PC-3 (cell line): ENCODE results near the gene CERT1. TPM values are rescaled to one million over a fixed set of nuclear protein-coding genes. Genes with fewer than 3 reads are reported as not detected.

Source experiments
- ATAC-seq: fragments of 200-7000 bp; cut with Tn5 transposase; 2 replicates; pipeline ENCODE4 v1.9.1; 2020; ENCODE audit warnings: mild to moderate bottlenecking, moderate library complexity
- BruUV-seq: library from RNA; stranded (reverse); fragments of 400-500 nt; replicated peaks from 2 replicates; lab custom pipeline; 2021; lab: Mats Ljungman, UMichigan
- CTCF ChIA-PET: fragments of 300-600 bp; sonication (Branson Sonifier 250); formaldehyde crosslinking; loops from one replicate; lab custom pipeline; 2022; ENCODE audit warnings: antibody characterized with exemption; lab: Charles Lee
- POLR2A ChIA-PET: fragments of 300-600 bp; sonication (Branson Sonifier 250); formaldehyde crosslinking; loops from one replicate; lab custom pipeline; 2022; ENCODE audit warnings: antibody characterized with exemption; ENCODE audit not compliant: unreplicated experiment; lab: Charles Lee
- DNase-seq: peaks from one replicate; pipeline ENCODE4 v3.0.0-alpha.2; 2015
- H2AFZ ChIP-seq: fragments of 300-600 bp; sonication (generic); 2 replicates; pipeline ENCODE4 v1.6.0; 2016; ENCODE audit warnings: antibody characterized with exemption, low read length
- H3F3A ChIP-seq: fragments of 300-600 bp; sonication (generic); one replicate; pipeline ENCODE4 v1.6.0; 2017; ENCODE audit warnings: antibody characterized with exemption, low read length, control low read depth, mild to moderate bottlenecking; ENCODE audit not compliant: unreplicated experiment
- H3K27ac ChIP-seq: fragments of 300-600 bp; sonication (generic); 2 replicates; pipeline ENCODE4 v1.5.1; 2016; ENCODE audit warnings: mild to moderate bottlenecking, low read length
- H3K27me3 ChIP-seq: fragments of 300-600 bp; sonication (generic); 2 replicates; pipeline ENCODE4 v1.6.1; 2016; ENCODE audit warnings: low read length, mixed read lengths
- H3K36me3 ChIP-seq: fragments of 300-600 bp; sonication (generic); 2 replicates; pipeline ENCODE4 v1.6.1; 2016; ENCODE audit warnings: low read depth, mixed run types, low read length, mixed read lengths
- H3K4me1 ChIP-seq: fragments of 300-600 bp; sonication (generic); 2 replicates; pipeline ENCODE4 v1.5.1; 2016; ENCODE audit warnings: low read length; ENCODE audit not compliant: insufficient read depth
- H3K4me2 ChIP-seq: fragments of 300-600 bp; sonication (generic); 2 replicates; pipeline ENCODE4 v1.6.0; 2016; ENCODE audit warnings: low read length
- H3K4me3 ChIP-seq: fragments of 300-600 bp; sonication (generic); 2 replicates; pipeline ENCODE4 v1.5.1; 2016; ENCODE audit warnings: mild to moderate bottlenecking, low read length, mixed read lengths
- H3K79me2 ChIP-seq: fragments of 300-600 bp; sonication (generic); 2 replicates; pipeline ENCODE4 v1.6.1; 2017; ENCODE audit warnings: low read length, mixed read lengths
- H3K9ac ChIP-seq: fragments of 300-600 bp; sonication (generic); 2 replicates; pipeline ENCODE4 v1.6.0; 2016; ENCODE audit warnings: mild to moderate bottlenecking, low read length
- H3K9me2 ChIP-seq: fragments of 300-600 bp; sonication (generic); replicated peaks from 2 replicates; pipeline ENCODE4 v1.6.1; 2016; ENCODE audit warnings: mixed run types, low read length, mixed read lengths
- H3K9me3 ChIP-seq: fragments of 300-600 bp; sonication (generic); 2 replicates; pipeline ENCODE4 v1.6.1; 2016; ENCODE audit warnings: low read length, mixed read lengths
- H4K20me1 ChIP-seq: fragments of 300-600 bp; sonication (generic); 2 replicates; pipeline ENCODE4 v1.6.1; 2016; ENCODE audit warnings: low read length, mixed read lengths
- CTCF ChIP-seq: fragments of 300-600 bp; sonication (generic); conservative IDR thresholded peaks from 2 replicates; pipeline ENCODE4 v1.5.1; 2017; ENCODE audit warnings: antibody characterized with exemption, low read depth, mild to moderate bottlenecking, low read length
- EZH2 ChIP-seq: fragments of 300-600 bp; sonication (generic); IDR thresholded peaks from one replicate; pipeline ENCODE4 v1.6.1; 2017; ENCODE audit warnings: antibody characterized with exemption, mild to moderate bottlenecking, low read length; ENCODE audit not compliant: unreplicated experiment
- EZH2phosphoT487 ChIP-seq: fragments of 300-600 bp; sonication (generic); IDR thresholded peaks from 2 replicates; pipeline ENCODE4 v1.6.1; 2018; ENCODE audit warnings: mild to moderate bottlenecking, antibody characterized with exemption, low read length, borderline replicate concordance
- intact Hi-C: fragments of 100-400 bp; cut with micrococcal nuclease; formaldehyde crosslinking; loops from 2 replicates; pipeline ENCODE4 v1.9.0; 2023
- total RNA-seq: library from RNA; depleted of rRNA; stranded (reverse); fragments of >200 nt; gene quantifications from 2 replicates; pipeline ENCODE4 v1.2.3, GENCODE V29; 2014

CERT1 gene
- total RNA-seq, 1 experiment from 2014 or later, result 5.6 TPM

GRCh38 chr5:75361310-75361709 is 150.1 kb downstream of the CERT1 start:
- Histone ChIP-seq H3F3A (no peaks in the 10 kb centered on the region), H3K9me3 (no peaks in the 10 kb centered on the region), H3K79me2 (no peaks in the 10 kb centered on the region), H4K20me1 (no peaks in the 10 kb centered on the region), H3K9ac (no peak overlapping the region), H3K36me3 (peaks cover 40% of the 10 kb centered on the region), H2AFZ (no peak overlapping the region), H3K4me3 (no peak overlapping the region), H3K27me3 (no peaks in the 10 kb centered on the region), H3K27ac (no peak overlapping the region), H3K4me2 (no peak overlapping the region), H3K9me2 (no peaks in the 10 kb centered on the region), H3K4me1 (no peaks in the 10 kb centered on the region)
- DNase-seq (no peak), ATAC-seq (no peak)
- CTCF ChIA-PET, result no interaction called here
- BruUV-seq, result no TSS peak
- POLR2A ChIA-PET, result no interaction called here
- intact Hi-C loops, result no loop called here
- TF ChIP-seq EZH2 (no peak), CTCF (no peak), EZH2phosphoT487 (no peak)

GRCh38 chr5:75358117-75358516 is 153.3 kb downstream of the CERT1 start:
- H3K27ac ChIP-seq, result no peak overlapping the region
- TF ChIP-seq EZH2phosphoT487 (no peak), CTCF (no peak), EZH2 (no peak)
- H2AFZ ChIP-seq, result no peak overlapping the region
- H3K79me2 ChIP-seq, result no peaks in the 10 kb centered on the region
- H3K4me2 ChIP-seq, result no peak overlapping the region
- no peak overlapping the region for H3K4me3 ChIP-seq
- intact Hi-C loops, result no loop called here
- ATAC-seq (no peak), DNase-seq (no peak)
- ChIA-PET CTCF (no interaction called here), POLR2A (no interaction called here)
- no peak overlapping the region for H3K9ac ChIP-seq
- peaks cover 41% of the 10 kb centered on the region for H3K36me3 ChIP-seq
- H3K27me3 ChIP-seq, result no peaks in the 10 kb centered on the region
- no TSS peak for BruUV-seq
- no peaks in the 10 kb centered on the region for H3F3A ChIP-seq
- no peaks in the 10 kb centered on the region for H3K9me2 ChIP-seq
- no peaks in the 10 kb centered on the region for H3K4me1 ChIP-seq
- H3K9me3 ChIP-seq, result no peaks in the 10 kb centered on the region
- no peaks in the 10 kb centered on the region for H4K20me1 ChIP-seq

GRCh38 chr5:75356719-75357118 is 154.7 kb downstream of the CERT1 start:
- H3K9me2 ChIP-seq, result no peaks in the 10 kb centered on the region
- H3K27me3 ChIP-seq, result no peaks in the 10 kb centered on the region
- H3K9me3 ChIP-seq, result no peaks in the 10 kb centered on the region
- CTCF ChIA-PET, result no interaction called here
- H3K36me3 ChIP-seq, result peaks cover 46% of the 10 kb centered on the region
- ATAC-seq (no peak), DNase-seq (no peak)
- intact Hi-C loops, result no loop called here
- no TSS peak for BruUV-seq
- no peaks in the 10 kb centered on the region for H3K79me2 ChIP-seq
- no peak overlapping the region for H2AFZ ChIP-seq
- H4K20me1 ChIP-seq, result no peaks in the 10 kb centered on the region
- POLR2A ChIA-PET, result no interaction called here
- no peak overlapping the region for H3K9ac ChIP-seq
- no peak overlapping the region for H3K4me3 ChIP-seq
- no peak overlapping the region for H3K27ac ChIP-seq
- H3K4me2 ChIP-seq, result no peak overlapping the region
- H3K4me1 ChIP-seq, result no peaks in the 10 kb centered on the region
- TF ChIP-seq CTCF (no peak), EZH2phosphoT487 (no peak), EZH2 (no peak)
- no peaks in the 10 kb centered on the region for H3F3A ChIP-seq
